Spleen (tissue), 7 donors: ENCODE data around the gene ASB3.

Experiments used
- POLR2AphosphoS5 ChIP-seq, 3 donors: sonication (generic); formaldehyde crosslinking; IDR thresholded peaks; one replicate each; pipeline ENCODE4 v1.5.1; 2017; ENCODE audit warnings: antibody characterized with exemption in 3 of 3
- TF ChIP-seq, protein P1 (sequence below), 11 experiments: fragments of 200-600 bp in 7 of 11; fragments of 450-650 bp in 4 of 11; sonication (generic) in 4 of 11; IDR thresholded peaks in 8 of 11; conservative IDR thresholded peaks in 3 of 11; 1 replicate in 7 of 11; 2 replicates in 4 of 11; pipeline versions ENCODE4 v1.4.0 to v1.8.0; 2016 to 2021; ENCODE audit warnings: antibody characterized with exemption in 11 of 11, inconsistent platforms in 4 of 11, mild to moderate bottlenecking in 1 of 11
- donor health status: DM: no; HTN: no; CAD: no; lungs with moderate emphysema.
- donor health status: DM: no; HTN: no; CAD: no.
- donor health status: DM: no; HTN: no; CAD: no.

DNA sequence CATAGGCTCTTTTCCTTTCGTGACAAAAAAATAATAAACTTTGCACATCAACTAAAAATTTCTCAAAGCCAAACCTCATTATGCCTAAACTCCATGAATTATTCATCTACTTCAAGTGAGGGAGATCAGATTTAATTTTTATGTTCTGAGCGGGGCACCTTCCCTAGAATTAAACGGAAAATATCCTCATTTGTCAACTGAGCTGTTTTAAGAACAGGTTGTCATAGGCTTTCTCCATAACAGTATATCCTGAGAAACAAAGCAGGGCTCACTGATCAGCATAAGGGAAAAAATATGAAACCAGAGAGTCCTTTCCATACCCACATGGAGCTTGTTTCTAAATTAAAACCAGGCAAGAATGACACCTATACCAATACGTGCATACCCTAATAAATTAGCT lies 150.6 kb downstream of the ASB3 start:
- no peak for TF ChIP-seq POLR2AphosphoS5 (IDR thresholded peaks at IDR 0.05)
- TF ChIP-seq, protein P1, sequence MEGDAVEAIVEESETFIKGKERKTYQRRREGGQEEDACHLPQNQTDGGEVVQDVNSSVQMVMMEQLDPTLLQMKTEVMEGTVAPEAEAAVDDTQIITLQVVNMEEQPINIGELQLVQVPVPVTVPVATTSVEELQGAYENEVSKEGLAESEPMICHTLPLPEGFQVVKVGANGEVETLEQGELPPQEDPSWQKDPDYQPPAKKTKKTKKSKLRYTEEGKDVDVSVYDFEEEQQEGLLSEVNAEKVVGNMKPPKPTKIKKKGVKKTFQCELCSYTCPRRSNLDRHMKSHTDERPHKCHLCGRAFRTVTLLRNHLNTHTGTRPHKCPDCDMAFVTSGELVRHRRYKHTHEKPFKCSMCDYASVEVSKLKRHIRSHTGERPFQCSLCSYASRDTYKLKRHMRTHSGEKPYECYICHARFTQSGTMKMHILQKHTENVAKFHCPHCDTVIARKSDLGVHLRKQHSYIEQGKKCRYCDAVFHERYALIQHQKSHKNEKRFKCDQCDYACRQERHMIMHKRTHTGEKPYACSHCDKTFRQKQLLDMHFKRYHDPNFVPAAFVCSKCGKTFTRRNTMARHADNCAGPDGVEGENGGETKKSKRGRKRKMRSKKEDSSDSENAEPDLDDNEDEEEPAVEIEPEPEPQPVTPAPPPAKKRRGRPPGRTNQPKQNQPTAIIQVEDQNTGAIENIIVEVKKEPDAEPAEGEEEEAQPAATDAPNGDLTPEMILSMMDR (IDR thresholded peaks at IDR 0.05 in 8 of 11, conservative IDR thresholded peaks at IDR 0.05 in 3 of 11): no peak
